T47D (cell line): Measurements from ENCODE around the gene LDLR.
"Not testable (repeated sequence)": the region's sequence is repeated elsewhere in the genome, so short reads cannot be mapped to it uniquely, and the experiment has no call there.

Experiments used
- DNase-seq, 2 experiments: peaks; one replicate each; pipeline versions ENCODE4 v3.0.0 to v3.0.0-alpha.2; 2011 to 2012; ENCODE audit warnings: low read depth in 1 of 2, low spot score in 1 of 2
- JUND ChIP-seq: IDR thresholded peaks from 2 replicates; pipeline ENCODE4 v1.6.1; 2012; ENCODE audit warnings: low read depth
- in situ Hi-C: cut with HindIII; loops from 2 replicates; pipeline ENCODE4 v1.10.0; 2016; ENCODE audit warnings: low sequenced_read_pairs, low pct_unique_long_range_greater_than_20kb

Gene LDLR

GRCh38 chr19:11101057-11101456 lies 11.8 kb downstream of the LDLR start:
- DNase-seq = no peak
- no peak for TF ChIP-seq JUND
- in situ Hi-C loops = no loop called here

GRCh38 chr19:11102944-11103343 lies 13.7 kb downstream of the LDLR start:
- no peak for DNase-seq
- in situ Hi-C loops = no loop called here
- TF ChIP-seq JUND = no peak

GRCh38 chr19:11103667-11104066 lies 14.4 kb downstream of the LDLR start:
- in situ Hi-C loops, DNase-seq: not testable (repeated sequence)

- in situ Hi-C loops = no loop called here
- TF ChIP-seq JUND = no peak
- DNase-seq = no peak
Observed at GRCh38 chr19:11105014-11105636, 15.9 kb downstream of the LDLR start.

GRCh38 chr19:11106477-11106876 lies 17.2 kb downstream of the LDLR start:
- TF ChIP-seq JUND = no peak
- DNase-seq = no peak
- in situ Hi-C loops = no loop called here

GRCh38 chr19:11108746-11109145 lies 19.5 kb downstream of the LDLR start:
- in situ Hi-C loops = no loop called here
- no peak for DNase-seq
- TF ChIP-seq JUND = no peak

- in situ Hi-C loops = no loop called here
- no peak for TF ChIP-seq JUND
- no peak for DNase-seq
Observed at GRCh38 chr19:11111117-11111770, 22.0 kb downstream of the LDLR start.

- TF ChIP-seq JUND = no peak
- no peak for DNase-seq
Observed at GRCh38 chr19:11111771-11112144, 22.5 kb downstream of the LDLR start.

GRCh38 chr19:11113140-11113708 lies 24.0 kb downstream of the LDLR start:
- no peak for DNase-seq
- in situ Hi-C loops = no loop called here
- TF ChIP-seq JUND = no peak

More at GRCh38 chr19:11111771-11112144, 22.5 kb downstream of the LDLR start:
- in situ Hi-C loops = no loop called here

GRCh38 chr19:11115042-11115441 lies 25.8 kb downstream of the LDLR start:
- no peak for DNase-seq
- in situ Hi-C loops = no loop called here
- TF ChIP-seq JUND = no peak

GRCh38 chr19:11115895-11116446 lies 26.7 kb downstream of the LDLR start:
- in situ Hi-C loops = no loop called here
- no peak for TF ChIP-seq JUND
- DNase-seq = no peak

GRCh38 chr19:11116507-11116906 lies 27.2 kb downstream of the LDLR start:
- no peak for DNase-seq
- in situ Hi-C loops = no loop called here
- no peak for TF ChIP-seq JUND

GRCh38 chr19:11121963-11122362 lies 32.7 kb downstream of the LDLR start:
- DNase-seq, in situ Hi-C loops: not testable (repeated sequence)
